ENCODE results near the gene MYOM1.

GRCh38 chr18:3152294-3152693 is 67.5 kb downstream of the MYOM1 start:
- TF ChIP-seq SUZ12 (IDR thresholded peaks at IDR 0.05) (no peak), ARNT (IDR thresholded peaks at IDR 0.05) (no peak), TARDBP (IDR thresholded peaks at IDR 0.05) (no peak), FOXK2 (IDR thresholded peaks at IDR 0.05) (no peak), ELF4 (IDR thresholded peaks at IDR 0.05) (no peak), FOXM1 (IDR thresholded peaks at IDR 0.05; ENCODE audit: borderline replicate concordance) (no peak), SP1 (IDR thresholded peaks at IDR 0.05) (no peak), L3MBTL2 (conservative IDR thresholded peaks at IDR 0.05) (no peak), LEF1 (IDR thresholded peaks at IDR 0.05; ENCODE audit: borderline replicate concordance) (no peak), ZNF384 (IDR thresholded peaks at IDR 0.05) (no peak), PKNOX1 (IDR thresholded peaks at IDR 0.05) (no peak), BHLHE40 (IDR thresholded peaks at IDR 0.05; ENCODE audit: borderline replicate concordance) (no peak), NFRKB (IDR thresholded peaks at IDR 0.05) (no peak)
